Measurements from ENCODE around the gene GATD1.
A peak's percentile ranks its signal among the peaks of the same experiment; 100 is the strongest.

GATD1 gene

GRCh38 chr11:724778-725386 is 52.4 kb downstream of the GATD1 start:
- no peak for DNase-seq (ENCODE audit: low read depth)
- H3K4me3 ChIP-seq (ENCODE audit: control insufficient read depth, low read depth, low read length): no peak overlapping the region

GRCh38 chr11:724049-724777 is 53.1 kb downstream of the GATD1 start:
- no peak overlapping the region for H3K4me3 ChIP-seq (ENCODE audit: control insufficient read depth, low read depth, low read length)
- no peak for TF ChIP-seq CTCF (IDR thresholded peaks at IDR 0.05; ENCODE audit: control insufficient read depth, insufficient read depth, low read depth, low read length, missing control alignments)
- DNase-seq (ENCODE audit: low read depth): no peak

More at GRCh38 chr11:724778-725386, 52.4 kb downstream of the GATD1 start:
- TF ChIP-seq CTCF (IDR thresholded peaks at IDR 0.05; ENCODE audit: control insufficient read depth, insufficient read depth, low read depth, low read length, missing control alignments): no peak

- DNase-seq (ENCODE audit: low read depth): no peak
- peak; percentile 52 for TF ChIP-seq CTCF (IDR thresholded peaks at IDR 0.05; ENCODE audit: control insufficient read depth, insufficient read depth, low read depth, low read length, missing control alignments)
- no peak overlapping the region for H3K4me3 ChIP-seq (ENCODE audit: control insufficient read depth, low read depth, low read length)
These were observed 54.0 kb downstream of the GATD1 start for GRCh38 chr11:723120-723883.

- TF ChIP-seq CTCF (IDR thresholded peaks at IDR 0.05; ENCODE audit: control insufficient read depth, insufficient read depth, low read depth, low read length, missing control alignments): no peak
- H3K4me3 ChIP-seq (ENCODE audit: control insufficient read depth, low read depth, low read length): no peak overlapping the region
- DNase-seq (ENCODE audit: low read depth): no peak
These were observed 54.9 kb downstream of the GATD1 start for GRCh38 chr11:722346-722811.

GRCh38 chr11:721741-722345 is 55.4 kb downstream of the GATD1 start:
- no peak for DNase-seq (ENCODE audit: low read depth)
- no peak overlapping the region for H3K4me3 ChIP-seq (ENCODE audit: control insufficient read depth, low read depth, low read length)
- no peak for TF ChIP-seq CTCF (IDR thresholded peaks at IDR 0.05; ENCODE audit: control insufficient read depth, insufficient read depth, low read depth, low read length, missing control alignments)

GRCh38 chr11:721247-721740 is 56.0 kb downstream of the GATD1 start:
- no peak overlapping the region for H3K4me3 ChIP-seq (ENCODE audit: control insufficient read depth, low read depth, low read length)
- DNase-seq (ENCODE audit: low read depth): no peak
- no peak for TF ChIP-seq CTCF (IDR thresholded peaks at IDR 0.05; ENCODE audit: control insufficient read depth, insufficient read depth, low read depth, low read length, missing control alignments)
